Thyroid gland (tissue), 4 donors: Measurements from ENCODE around the gene OR6B2. TPM values are rescaled to one million over a fixed set of nuclear protein-coding genes. Genes with fewer than 3 reads are reported as not detected.

Source experiments
- DNase-seq, 2 donors: peaks; one replicate each; pipeline ENCODE4 v3.0.0-alpha.2; 2019
- H3K27ac ChIP-seq, 3 donors: fragments of 200-600 bp; sonication (generic); 1 replicate in 2 of 3; 2 replicates in 1 of 3; pipeline ENCODE4 v1.5.1; 2016 to 2019; ENCODE audit warnings: mild to moderate bottlenecking in 1 of 3, moderate library complexity in 1 of 3
- H3K27me3 ChIP-seq: fragments of 200-600 bp; sonication (generic); one replicate; pipeline ENCODE4 v1.5.1; 2019
- H3K36me3 ChIP-seq, 2 donors: fragments of 200-600 bp; sonication (generic); one replicate each; pipeline ENCODE4 v1.5.1; 2016 to 2019
- H3K4me1 ChIP-seq, 2 donors: fragments of 200-600 bp; sonication (generic); one replicate each; pipeline ENCODE4 v1.5.1; 2017 to 2019
- H3K4me3 ChIP-seq, 3 donors: fragments of 200-600 bp; sonication (generic); replicated peaks in 1 of 3; 1 replicate in 2 of 3; 2 replicates in 1 of 3; pipeline ENCODE4 v1.5.1; 2016; ENCODE audit warnings: mild to moderate bottlenecking in 1 of 3
- H3K9me3 ChIP-seq: fragments of 200-600 bp; sonication (generic); one replicate; pipeline ENCODE4 v1.5.1; 2017
- POLR2A ChIP-seq, 2 donors: fragments of 450-650 bp; IDR thresholded peaks; one replicate each; pipeline ENCODE4 v1.6.1; 2017; ENCODE audit warnings: antibody characterized with exemption in 2 of 2, mild to moderate bottlenecking in 2 of 2, moderate library complexity in 1 of 2
- WGBS, 2 donors: methylation state at CpG; one replicate each; pipeline ENCODE4 v1.1.5; 2017; 5-methylcytosine and 5-hydroxymethylcytosine counted together
- intact Hi-C: fragments of 100-400 bp; cut with DNase I; formaldehyde crosslinking; loops from one replicate; pipeline ENCODE4 v1.15.1; 2023
- total RNA-seq, 4 donors: library from RNA; depleted of rRNA; stranded (reverse); fragments of >200 nt; gene quantifications; one replicate each; pipeline ENCODE4 v1.2.3, GENCODE V29; 2016
- TF ChIP-seq, protein P1 (sequence below), 6 experiments: fragments of 200-600 bp in 3 of 6; fragments of 450-650 bp in 3 of 6; sonication (generic) in 3 of 6; IDR thresholded peaks; one replicate each; pipeline ENCODE4 v1.5.1; 2016 to 2019; ENCODE audit warnings: antibody characterized with exemption in 6 of 6, mild to moderate bottlenecking in 2 of 6, inconsistent platforms in 1 of 6, moderate library complexity in 1 of 6

OR6B2 gene
- total RNA-seq, 4 donors from 2014 or later = not detected

DNA sequence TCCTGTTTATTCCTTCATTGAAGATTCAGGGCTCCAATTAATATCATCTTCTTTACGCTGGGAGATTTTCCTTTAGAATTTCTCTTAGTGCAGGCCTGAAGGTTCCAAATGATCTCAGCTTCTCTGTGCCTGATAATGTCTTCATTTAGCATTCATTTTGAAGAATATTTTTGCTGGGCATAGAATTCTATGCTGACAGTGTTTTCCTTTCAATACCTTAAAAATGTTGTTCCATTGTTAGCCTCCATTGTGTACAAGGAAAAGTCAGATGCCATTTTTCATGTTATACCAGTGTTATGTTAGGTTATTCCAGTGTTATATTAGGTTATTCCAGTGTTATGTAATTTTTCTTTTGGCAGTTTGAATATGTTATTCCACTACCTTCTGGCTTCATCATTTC lies 38.0 kb upstream of the OR6B2 start:
- no peak for DNase-seq

DNA sequence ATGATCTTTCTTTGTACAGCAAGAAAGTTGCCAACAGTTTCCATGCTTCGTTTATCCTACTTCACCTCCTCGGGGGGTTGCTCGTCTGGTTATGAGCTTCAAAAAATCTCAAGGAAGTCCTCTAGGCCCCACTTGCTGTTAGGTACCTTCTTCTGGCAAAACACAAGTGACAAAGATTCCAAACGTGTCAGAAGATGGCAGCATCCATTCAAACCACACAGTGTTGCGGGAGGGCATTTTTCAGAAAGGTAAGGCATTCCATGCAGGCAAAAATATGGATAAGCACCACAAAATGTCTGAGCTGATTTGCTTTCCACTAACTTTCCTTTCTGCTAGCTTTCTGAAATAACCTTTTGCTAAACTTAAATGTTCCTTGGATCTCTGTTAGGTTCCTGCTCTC lies 36.3 kb upstream of the OR6B2 start:
- Histone ChIP-seq H3K27ac (no peak overlapping the region), H3K9me3 (no peaks in the 10 kb centered on the region), H3K27me3 (no peaks in the 10 kb centered on the region), H3K4me1 (no peaks in the 10 kb centered on the region), H3K4me3 (no peak overlapping the region), H3K36me3 (no peaks in the 10 kb centered on the region)
- DNase-seq = no peak
- intact Hi-C loops = no loop called here
- no peak for TF ChIP-seq POLR2A (IDR thresholded peaks at IDR 0.05)
- TF ChIP-seq, protein P1, sequence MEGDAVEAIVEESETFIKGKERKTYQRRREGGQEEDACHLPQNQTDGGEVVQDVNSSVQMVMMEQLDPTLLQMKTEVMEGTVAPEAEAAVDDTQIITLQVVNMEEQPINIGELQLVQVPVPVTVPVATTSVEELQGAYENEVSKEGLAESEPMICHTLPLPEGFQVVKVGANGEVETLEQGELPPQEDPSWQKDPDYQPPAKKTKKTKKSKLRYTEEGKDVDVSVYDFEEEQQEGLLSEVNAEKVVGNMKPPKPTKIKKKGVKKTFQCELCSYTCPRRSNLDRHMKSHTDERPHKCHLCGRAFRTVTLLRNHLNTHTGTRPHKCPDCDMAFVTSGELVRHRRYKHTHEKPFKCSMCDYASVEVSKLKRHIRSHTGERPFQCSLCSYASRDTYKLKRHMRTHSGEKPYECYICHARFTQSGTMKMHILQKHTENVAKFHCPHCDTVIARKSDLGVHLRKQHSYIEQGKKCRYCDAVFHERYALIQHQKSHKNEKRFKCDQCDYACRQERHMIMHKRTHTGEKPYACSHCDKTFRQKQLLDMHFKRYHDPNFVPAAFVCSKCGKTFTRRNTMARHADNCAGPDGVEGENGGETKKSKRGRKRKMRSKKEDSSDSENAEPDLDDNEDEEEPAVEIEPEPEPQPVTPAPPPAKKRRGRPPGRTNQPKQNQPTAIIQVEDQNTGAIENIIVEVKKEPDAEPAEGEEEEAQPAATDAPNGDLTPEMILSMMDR (IDR thresholded peaks at IDR 0.05) = no peak
- WGBS, 2 donors = 60 to 62% methylated on average over 5 of the region's 5 CpGs

More for the DNA sequence above, 38.0 kb upstream of the OR6B2 start:
- Histone ChIP-seq H3K27ac (no peak overlapping the region), H3K36me3 (no peaks in the 10 kb centered on the region), H3K4me3 (no peak overlapping the region), H3K4me1 (no peaks in the 10 kb centered on the region), H3K27me3 (no peaks in the 10 kb centered on the region), H3K9me3 (no peaks in the 10 kb centered on the region)
- intact Hi-C loops = no loop called here
- WGBS, 2 donors = 98% methylated on average over 1 of the region's 1 CpG
- TF ChIP-seq, protein P1 (IDR thresholded peaks at IDR 0.05) = no peak
- TF ChIP-seq POLR2A (IDR thresholded peaks at IDR 0.05) = no peak

DNA sequence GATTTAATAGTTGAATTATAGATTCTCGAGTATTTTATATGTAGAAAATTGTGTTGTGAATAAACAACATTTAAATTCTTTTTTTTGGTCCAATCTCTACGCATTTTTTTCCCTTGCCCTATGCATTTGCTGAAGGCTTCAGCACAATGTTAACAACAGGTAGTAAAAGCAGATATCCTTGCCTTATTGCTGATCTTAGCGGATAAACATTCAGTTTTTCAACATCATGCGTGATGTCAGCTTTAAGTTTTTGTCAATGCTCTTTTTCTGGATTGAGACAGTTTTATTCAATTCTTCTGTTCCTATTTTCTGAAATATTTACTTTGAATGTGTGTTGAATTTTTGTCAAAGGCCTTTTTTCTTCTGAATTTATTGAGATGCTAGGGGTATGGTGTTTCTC lies 34.7 kb upstream of the OR6B2 start:
- Histone ChIP-seq H3K9me3 (no peaks in the 10 kb centered on the region), H3K27ac (no peak overlapping the region), H3K4me3 (no peak overlapping the region), H3K4me1 (no peaks in the 10 kb centered on the region), H3K36me3 (no peaks in the 10 kb centered on the region), H3K27me3 (no peaks in the 10 kb centered on the region)
- intact Hi-C loops = no loop called here
- 92 to 93% methylated on average over 4 of the region's 4 CpGs for WGBS, 2 donors
- no peak for DNase-seq
- TF ChIP-seq POLR2A (IDR thresholded peaks at IDR 0.05) = no peak
- TF ChIP-seq, protein P1 (IDR thresholded peaks at IDR 0.05) = no peak

DNA sequence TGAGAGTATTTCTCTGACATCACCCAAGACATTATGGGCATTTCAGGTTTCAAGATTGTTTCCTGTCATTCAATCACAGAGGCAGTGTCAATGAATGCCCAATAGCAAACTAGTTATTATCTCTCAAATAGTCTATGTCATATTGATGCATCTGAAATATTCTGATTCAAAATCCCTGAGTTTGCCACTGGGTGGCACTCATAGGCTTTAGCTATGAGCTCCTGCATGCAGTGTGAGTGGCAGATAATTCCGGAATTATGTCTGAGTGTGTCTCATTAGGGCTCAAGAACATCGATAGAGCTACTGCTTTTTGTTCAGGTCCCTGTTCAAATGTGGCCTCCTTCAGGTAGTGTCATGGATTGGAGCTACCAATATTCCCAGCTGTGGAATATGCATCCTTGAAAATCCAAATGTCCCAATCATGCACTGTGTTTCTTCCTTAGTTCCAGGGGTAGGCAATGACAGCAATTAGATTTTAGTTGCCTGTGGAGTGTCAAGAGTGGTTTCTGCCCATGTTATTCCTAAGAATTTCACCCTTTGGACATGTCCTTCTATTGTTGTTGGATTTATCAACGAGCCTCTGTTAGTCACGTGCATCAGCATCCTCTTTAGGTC lies 30.9 kb upstream of the OR6B2 start:
- WGBS, 2 donors = 41 to 44% methylated on average over 4 of the region's 4 CpGs
- peak; percentile 54 for DNase-seq

DNA sequence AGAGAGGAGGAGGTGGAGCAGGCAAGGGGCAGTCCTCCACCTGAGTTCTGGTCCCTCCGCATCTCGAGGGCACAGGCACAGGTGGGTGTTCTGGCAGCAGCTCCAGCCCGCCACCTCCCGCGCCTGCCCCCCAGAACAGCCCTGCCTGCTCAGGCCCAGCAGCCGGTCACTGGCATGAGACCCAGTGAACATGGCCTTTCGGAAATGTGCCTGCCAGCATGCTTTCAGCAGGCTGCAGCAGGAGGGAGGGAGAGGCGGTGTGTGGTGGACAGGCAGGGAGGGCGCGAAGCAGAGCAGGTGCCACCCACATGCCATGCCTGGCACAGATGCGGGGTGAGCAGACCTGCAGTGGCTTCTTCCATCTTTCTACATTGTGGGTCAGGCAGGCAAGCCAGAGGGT lies 26.4 kb upstream of the OR6B2 start:
- Histone ChIP-seq H3K27ac (no peak overlapping the region), H3K27me3 (no peaks in the 10 kb centered on the region), H3K4me1 (no peaks in the 10 kb centered on the region), H3K4me3 (no peak overlapping the region), H3K9me3 (no peaks in the 10 kb centered on the region), H3K36me3 (no peaks in the 10 kb centered on the region)
- DNase-seq = no peak
- TF ChIP-seq, protein P1 (IDR thresholded peaks at IDR 0.05) = no peak
- WGBS, 2 donors = 79 to 88% methylated on average over 11 of the region's 11 CpGs
- intact Hi-C loops = no loop called here

More for the DNA sequence above, 30.9 kb upstream of the OR6B2 start:
- Histone ChIP-seq H3K27ac (no peak overlapping the region), H3K36me3 (no peaks in the 10 kb centered on the region), H3K4me3 (no peak overlapping the region), H3K27me3 (no peaks in the 10 kb centered on the region), H3K9me3 (no peaks in the 10 kb centered on the region), H3K4me1 (no peaks in the 10 kb centered on the region)
- intact Hi-C loops = loop anchor here (2.0 kb wide), 1 partner anchor 84 kb away; no protein-coding TSS in a partner anchor
- no peak for TF ChIP-seq POLR2A (IDR thresholded peaks at IDR 0.05)
- TF ChIP-seq, protein P1 (IDR thresholded peaks at IDR 0.05) = peak; percentile 29 to 90 (median 78)
